Measurements from ENCODE around the gene RAD51B. TPM values are rescaled to one million over a fixed set of nuclear protein-coding genes. Genes with fewer than 3 reads are reported as not detected.
"Not testable (repeated sequence)": the region's sequence is repeated elsewhere in the genome, so short reads cannot be mapped to it uniquely, and the experiment has no call there.

Gene RAD51B
- total RNA-seq, 2 donors from 2014 or later = 13.7 to 15.1 TPM

GRCh38 chr14:68198713-68199495 lies 379.3 kb downstream of the RAD51B start:
- intact Hi-C loops (cut with DNase I) = no loop called here
- no peak for DNase-seq (ENCODE audit: low spot score)

GRCh38 chr14:68199554-68200151 lies 380.1 kb downstream of the RAD51B start:
- DNase-seq (ENCODE audit: low spot score) = no peak
- intact Hi-C loops (cut with DNase I) = no loop called here

DNA sequence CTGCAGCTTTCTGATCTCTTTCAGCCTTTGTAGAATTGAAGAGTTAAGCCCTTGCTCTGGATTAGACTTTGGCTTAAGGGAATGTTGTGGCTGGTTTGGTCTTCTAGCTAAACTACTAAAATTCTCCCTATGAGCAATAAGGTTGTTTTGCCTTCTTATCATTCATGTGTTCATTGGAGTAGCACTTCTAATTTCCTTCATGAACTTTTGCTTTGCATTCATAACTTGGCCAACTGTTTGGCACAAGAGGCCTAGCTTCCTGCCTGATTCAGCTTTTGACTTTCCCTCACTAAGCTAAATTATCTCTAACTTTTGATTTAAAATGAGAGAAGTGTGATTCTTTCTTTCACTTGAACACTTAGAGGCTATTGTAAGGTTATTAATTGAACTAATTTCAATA lies 384.3 kb downstream of the RAD51B start:
- DNase-seq (ENCODE audit: low spot score) = no peak
- intact Hi-C loops (cut with DNase I) = no loop called here

GRCh38 chr14:68208218-68208617 lies 388.6 kb downstream of the RAD51B start:
- intact Hi-C loops (cut with DNase I) = no loop called here

GRCh38 chr14:68208626-68209317 lies 389.2 kb downstream of the RAD51B start:
- DNase-seq (ENCODE audit: low spot score) = no peak
- intact Hi-C loops (cut with DNase I) = no loop called here

More at GRCh38 chr14:68208218-68208617, 388.6 kb downstream of the RAD51B start:
- no peak for DNase-seq (ENCODE audit: low spot score)

DNA sequence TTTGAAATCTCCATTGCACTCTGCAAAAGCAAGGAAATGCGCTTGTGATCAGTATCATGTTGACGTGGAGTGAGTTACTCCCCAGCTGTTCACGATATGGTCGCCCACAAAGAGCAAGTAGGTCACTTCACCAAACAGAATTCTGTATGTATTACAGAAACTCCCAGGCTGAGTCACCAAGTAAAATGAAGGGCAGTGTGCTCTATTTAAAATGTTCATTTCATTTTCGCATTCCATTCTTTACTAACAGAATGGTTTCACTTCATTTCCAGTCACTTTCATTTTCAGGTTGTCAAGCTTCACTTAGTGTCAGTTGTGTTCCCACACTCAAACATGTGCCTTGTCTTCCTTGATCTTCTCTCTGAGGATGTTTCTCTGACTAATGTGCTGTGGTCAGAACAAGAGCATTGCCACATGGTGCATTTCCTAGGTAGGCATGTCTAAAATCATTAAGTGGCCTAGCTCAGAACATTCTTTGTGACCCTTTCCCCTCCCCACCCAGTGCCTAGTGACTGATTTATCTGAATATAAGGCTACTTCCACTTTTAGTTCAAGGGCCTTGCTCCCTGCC lies 391.2 kb downstream of the RAD51B start:
- no peak for DNase-seq (ENCODE audit: low spot score)

GRCh38 chr14:68211421-68211820 lies 391.8 kb downstream of the RAD51B start:
- DNase-seq (ENCODE audit: low spot score) = no peak
- intact Hi-C loops (cut with DNase I) = no loop called here

More for the DNA sequence above, 391.2 kb downstream of the RAD51B start:
- intact Hi-C loops (cut with DNase I) = no loop called here

GRCh38 chr14:68211886-68212285 lies 392.3 kb downstream of the RAD51B start:
- no peak for DNase-seq (ENCODE audit: low spot score)
- intact Hi-C loops (cut with DNase I) = no loop called here

DNA sequence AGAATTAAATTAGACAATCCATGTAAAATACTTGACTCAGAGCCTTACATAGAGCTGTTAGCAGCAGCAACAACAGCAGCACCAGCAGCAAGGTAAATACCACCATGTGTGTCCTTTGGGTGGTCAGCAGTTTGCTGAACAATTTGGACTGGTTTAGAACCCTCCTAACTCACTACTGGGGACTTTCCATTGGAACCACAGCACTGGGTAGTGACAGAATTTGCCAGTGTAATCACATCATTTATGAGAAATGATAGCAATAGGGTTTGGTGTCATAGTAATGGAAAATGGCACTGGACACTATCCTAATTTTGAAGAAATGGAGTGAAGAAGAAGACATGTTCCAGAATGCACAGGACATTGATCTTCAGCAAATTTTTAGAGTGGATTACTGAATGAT lies 392.8 kb downstream of the RAD51B start:
- no peak for DNase-seq (ENCODE audit: low spot score)
- intact Hi-C loops (cut with DNase I) = no loop called here

GRCh38 chr14:68214431-68214830 lies 394.9 kb downstream of the RAD51B start:
- intact Hi-C loops (cut with DNase I) = no loop called here
- DNase-seq (ENCODE audit: low spot score) = no peak

DNA sequence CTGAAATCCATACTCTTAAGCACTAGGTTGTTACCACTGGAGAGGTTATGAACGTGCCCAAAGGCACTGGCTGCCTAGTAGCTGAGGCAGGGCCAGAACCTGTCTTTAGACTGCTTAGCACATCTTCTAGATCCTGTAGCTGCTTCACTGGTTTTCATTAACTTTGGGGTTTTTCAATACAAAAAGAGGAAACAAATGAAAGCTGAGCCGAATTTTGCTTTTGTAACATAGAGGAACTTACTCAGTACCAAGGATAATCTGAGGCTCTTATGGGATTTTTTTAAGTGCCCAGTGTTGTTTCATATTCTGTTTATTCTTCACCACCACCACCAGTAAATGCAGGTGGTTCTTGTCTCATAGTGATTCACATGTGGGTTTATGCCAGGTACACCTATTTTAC lies 396.1 kb downstream of the RAD51B start:
- intact Hi-C loops (cut with DNase I) = no loop called here
- DNase-seq (ENCODE audit: low spot score) = no peak

GRCh38 chr14:68216079-68216478 lies 396.5 kb downstream of the RAD51B start:
- intact Hi-C loops (cut with DNase I) = no loop called here
- no peak for DNase-seq (ENCODE audit: low spot score)

- no peak for DNase-seq (ENCODE audit: low spot score)
Observed at GRCh38 chr14:68216957-68217356, 397.4 kb downstream of the RAD51B start.

GRCh38 chr14:68217791-68218340 lies 398.3 kb downstream of the RAD51B start:
- no peak for DNase-seq (ENCODE audit: low spot score)
- intact Hi-C loops (cut with DNase I) = no loop called here

More at GRCh38 chr14:68216957-68217356, 397.4 kb downstream of the RAD51B start:
- intact Hi-C loops (cut with DNase I) = no loop called here

DNA sequence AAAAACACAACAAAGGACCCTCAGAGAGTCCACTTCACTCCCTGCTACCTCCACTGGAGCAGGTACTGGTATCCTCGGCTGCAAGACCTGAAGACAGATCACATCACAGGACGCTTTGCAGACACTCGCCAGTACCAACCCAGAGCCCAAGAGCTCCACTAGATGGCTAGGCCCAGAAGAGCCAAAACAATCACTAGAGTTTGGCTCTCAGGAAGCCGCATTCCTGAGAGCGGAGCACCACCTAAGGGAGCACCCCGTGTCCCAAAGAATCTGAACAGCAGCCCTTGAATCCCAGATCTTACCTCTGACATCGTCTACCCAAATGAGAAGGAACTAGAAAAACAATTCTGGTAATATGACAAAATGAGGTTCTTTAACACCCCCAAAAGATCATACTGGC lies 399.8 kb downstream of the RAD51B start:
- no peak for DNase-seq (ENCODE audit: low spot score)
- intact Hi-C loops (cut with DNase I) = no loop called here

DNA sequence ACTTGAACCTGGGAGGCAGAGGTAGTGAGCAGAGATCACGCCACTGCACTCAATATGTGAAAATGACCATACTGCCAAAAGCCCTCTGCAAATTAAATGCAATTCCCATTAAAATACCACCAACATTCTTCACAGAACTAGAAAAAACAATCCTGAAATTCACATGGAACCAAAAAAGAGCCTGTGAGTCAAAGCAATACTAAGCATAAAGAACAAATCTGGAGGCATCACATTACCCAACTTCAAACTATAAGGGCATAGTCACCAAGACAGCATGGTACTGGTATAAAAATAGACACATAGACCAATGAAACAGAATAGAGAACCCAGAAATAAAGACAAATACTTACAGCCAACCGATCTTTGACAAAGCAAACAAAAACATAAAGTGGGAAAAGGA lies 401.5 kb downstream of the RAD51B start:
- DNase-seq (ENCODE audit: low spot score) = not testable (repeated sequence)

DNA sequence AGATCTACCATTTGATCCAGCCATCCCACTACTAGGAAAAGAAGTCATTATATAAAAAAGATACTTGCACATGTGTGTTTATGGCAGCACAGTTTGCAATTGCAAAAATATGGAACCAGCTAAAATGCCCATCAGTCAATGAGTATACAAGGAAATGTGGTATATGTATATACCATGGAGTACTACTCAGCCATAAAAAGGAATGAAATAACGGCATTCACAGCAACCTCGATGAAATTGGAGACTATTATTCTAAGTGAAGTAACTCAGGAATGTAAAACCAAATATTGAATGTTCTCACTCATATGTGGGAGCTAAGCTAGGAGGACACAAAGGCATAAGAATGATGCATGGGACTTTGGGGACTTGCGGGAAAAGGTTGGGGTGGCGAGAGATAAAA lies 402.6 kb downstream of the RAD51B start:
- DNase-seq (ENCODE audit: low spot score) = no peak
- intact Hi-C loops (cut with DNase I) = no loop called here

More for the DNA sequence above, 401.5 kb downstream of the RAD51B start:
- intact Hi-C loops (cut with DNase I) = not testable (repeated sequence)

GRCh38 chr14:68222726-68223125 lies 403.1 kb downstream of the RAD51B start:
- intact Hi-C loops (cut with DNase I) = no loop called here

DNA sequence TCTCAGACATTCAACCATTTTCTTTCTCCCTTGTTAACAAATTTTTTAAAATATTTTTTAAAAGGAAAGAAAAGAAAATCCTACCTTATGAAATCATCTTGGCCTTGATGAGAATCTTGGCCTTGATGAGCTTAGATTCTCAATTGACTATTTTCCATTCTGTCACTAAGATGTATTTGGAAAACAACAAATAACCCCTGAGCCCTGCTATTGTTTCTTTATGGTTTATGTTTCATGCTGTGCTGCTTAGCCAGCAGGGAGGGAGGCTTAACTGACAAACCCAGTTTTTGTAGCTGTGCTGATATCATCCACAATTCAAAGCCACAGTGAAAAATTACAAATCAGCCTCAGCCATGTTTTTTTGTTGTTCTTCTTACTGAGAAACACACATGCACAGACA lies 404.1 kb downstream of the RAD51B start:
- intact Hi-C loops (cut with DNase I) = no loop called here
- no peak for DNase-seq (ENCODE audit: low spot score)

More at GRCh38 chr14:68222726-68223125, 403.1 kb downstream of the RAD51B start:
- DNase-seq (ENCODE audit: low spot score) = no peak

- intact Hi-C loops (cut with DNase I) = no loop called here
- no peak for DNase-seq (ENCODE audit: low spot score)
Observed at GRCh38 chr14:68225321-68225720, 405.7 kb downstream of the RAD51B start.
